ENCODE measurements around the gene CA11.

CA11 gene

DNA sequence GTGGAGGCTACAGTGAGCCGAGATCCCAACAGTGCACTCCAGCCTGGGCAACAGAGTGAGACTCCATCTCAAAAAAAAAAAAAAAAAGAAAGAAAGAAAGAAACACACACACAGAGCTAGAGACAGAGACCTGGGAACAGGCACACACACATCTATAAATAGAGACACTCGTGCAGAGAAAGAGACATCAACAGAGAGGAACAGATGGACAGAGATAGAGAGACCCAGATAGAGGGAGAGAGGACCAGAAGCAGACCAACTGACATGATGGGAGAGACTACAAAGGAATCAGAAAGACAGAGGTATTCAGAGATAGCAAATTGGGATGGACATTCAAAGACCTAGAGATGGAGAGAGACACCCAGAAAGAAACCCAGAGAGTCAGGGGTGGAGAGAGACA, 2.1 kb upstream of the CA11 start:
- no peak for DNase-seq (ENCODE audit: low read depth)

DNA sequence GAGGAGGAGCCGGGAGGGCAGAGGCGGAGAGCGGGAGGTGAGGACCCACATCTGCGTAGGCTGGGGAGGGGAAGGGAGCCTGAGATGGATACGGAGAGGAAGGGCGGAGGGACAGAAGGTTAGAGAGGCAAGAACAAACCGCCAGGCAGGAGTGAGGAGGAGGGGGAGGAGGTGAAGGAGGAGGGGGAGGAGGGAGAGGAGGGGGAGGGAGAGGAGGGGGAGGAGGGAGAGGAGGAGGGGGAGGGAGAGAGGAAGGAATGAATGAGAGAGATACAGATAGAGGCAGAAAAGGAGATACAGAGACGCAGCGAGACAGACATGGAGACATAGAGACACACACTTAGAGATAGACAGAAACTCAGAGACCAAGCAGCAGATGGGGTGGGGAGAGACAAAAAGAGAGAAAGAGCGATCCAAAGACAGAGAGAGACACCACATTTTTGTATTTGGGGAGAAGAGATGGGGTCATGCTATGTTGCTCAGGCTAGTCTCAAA, 782 bp upstream of the CA11 start:
- no peak overlapping the region for H3K4me3 ChIP-seq (ENCODE audit: low read depth, low read length)
- DNase-seq (ENCODE audit: low read depth) = no peak
- no peak for TF ChIP-seq POLR2A (IDR thresholded peaks at IDR 0.05; ENCODE audit: extremely low read depth, insufficient read length)
- TF ChIP-seq, protein P1, sequence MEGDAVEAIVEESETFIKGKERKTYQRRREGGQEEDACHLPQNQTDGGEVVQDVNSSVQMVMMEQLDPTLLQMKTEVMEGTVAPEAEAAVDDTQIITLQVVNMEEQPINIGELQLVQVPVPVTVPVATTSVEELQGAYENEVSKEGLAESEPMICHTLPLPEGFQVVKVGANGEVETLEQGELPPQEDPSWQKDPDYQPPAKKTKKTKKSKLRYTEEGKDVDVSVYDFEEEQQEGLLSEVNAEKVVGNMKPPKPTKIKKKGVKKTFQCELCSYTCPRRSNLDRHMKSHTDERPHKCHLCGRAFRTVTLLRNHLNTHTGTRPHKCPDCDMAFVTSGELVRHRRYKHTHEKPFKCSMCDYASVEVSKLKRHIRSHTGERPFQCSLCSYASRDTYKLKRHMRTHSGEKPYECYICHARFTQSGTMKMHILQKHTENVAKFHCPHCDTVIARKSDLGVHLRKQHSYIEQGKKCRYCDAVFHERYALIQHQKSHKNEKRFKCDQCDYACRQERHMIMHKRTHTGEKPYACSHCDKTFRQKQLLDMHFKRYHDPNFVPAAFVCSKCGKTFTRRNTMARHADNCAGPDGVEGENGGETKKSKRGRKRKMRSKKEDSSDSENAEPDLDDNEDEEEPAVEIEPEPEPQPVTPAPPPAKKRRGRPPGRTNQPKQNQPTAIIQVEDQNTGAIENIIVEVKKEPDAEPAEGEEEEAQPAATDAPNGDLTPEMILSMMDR (IDR thresholded peaks at IDR 0.05; ENCODE audit: low read depth, low read length) = no peak
- TF ChIP-seq MYC (IDR thresholded peaks at IDR 0.05; ENCODE audit: low read depth, low read length) = no peak
- TF ChIP-seq, protein P2, sequence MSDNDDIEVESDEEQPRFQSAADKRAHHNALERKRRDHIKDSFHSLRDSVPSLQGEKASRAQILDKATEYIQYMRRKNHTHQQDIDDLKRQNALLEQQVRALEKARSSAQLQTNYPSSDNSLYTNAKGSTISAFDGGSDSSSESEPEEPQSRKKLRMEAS (IDR thresholded peaks at IDR 0.05; ENCODE audit: low read depth, low read length) = no peak

More for the DNA sequence above, 2.1 kb upstream of the CA11 start:
- TF ChIP-seq MYC (IDR thresholded peaks at IDR 0.05; ENCODE audit: low read depth, low read length) (no peak), POLR2A (IDR thresholded peaks at IDR 0.05; ENCODE audit: extremely low read depth, insufficient read length) (no peak)
- TF ChIP-seq, protein P1 (IDR thresholded peaks at IDR 0.05; ENCODE audit: low read depth, low read length) = no peak
- TF ChIP-seq, protein P2 (IDR thresholded peaks at IDR 0.05; ENCODE audit: low read depth, low read length) = no peak
- no peak overlapping the region for H3K4me3 ChIP-seq (ENCODE audit: low read depth, low read length)

DNA sequence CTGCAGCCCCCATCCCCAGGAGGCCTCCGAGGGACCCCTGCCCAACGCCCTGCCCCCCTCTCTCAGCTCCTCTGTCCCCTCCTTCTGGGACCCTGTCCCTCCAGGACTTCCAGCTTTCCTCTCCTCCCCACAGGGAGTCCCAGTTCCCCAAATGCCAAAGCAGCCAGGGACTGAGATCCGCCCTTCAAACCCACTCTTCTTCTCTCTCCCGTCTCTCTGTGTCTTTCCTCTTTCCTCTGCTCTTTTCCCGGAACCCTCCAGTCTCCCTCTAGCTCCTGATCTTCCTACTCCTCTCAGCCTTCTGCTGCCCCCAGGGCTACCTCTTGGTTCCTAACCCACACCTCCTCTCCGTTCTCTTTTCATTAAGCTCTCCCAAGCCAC, 377 bp downstream of the CA11 start:
- H3K4me3 ChIP-seq (ENCODE audit: low read depth, low read length) = no peak overlapping the region
- peak; percentile 51 for DNase-seq (ENCODE audit: low read depth)
- TF ChIP-seq, protein P1 (IDR thresholded peaks at IDR 0.05; ENCODE audit: low read depth, low read length) = no peak
- TF ChIP-seq POLR2A (IDR thresholded peaks at IDR 0.05; ENCODE audit: extremely low read depth, insufficient read length) (no peak), MYC (IDR thresholded peaks at IDR 0.05; ENCODE audit: low read depth, low read length) (no peak)
- TF ChIP-seq, protein P2 (IDR thresholded peaks at IDR 0.05; ENCODE audit: low read depth, low read length) = no peak

DNA sequence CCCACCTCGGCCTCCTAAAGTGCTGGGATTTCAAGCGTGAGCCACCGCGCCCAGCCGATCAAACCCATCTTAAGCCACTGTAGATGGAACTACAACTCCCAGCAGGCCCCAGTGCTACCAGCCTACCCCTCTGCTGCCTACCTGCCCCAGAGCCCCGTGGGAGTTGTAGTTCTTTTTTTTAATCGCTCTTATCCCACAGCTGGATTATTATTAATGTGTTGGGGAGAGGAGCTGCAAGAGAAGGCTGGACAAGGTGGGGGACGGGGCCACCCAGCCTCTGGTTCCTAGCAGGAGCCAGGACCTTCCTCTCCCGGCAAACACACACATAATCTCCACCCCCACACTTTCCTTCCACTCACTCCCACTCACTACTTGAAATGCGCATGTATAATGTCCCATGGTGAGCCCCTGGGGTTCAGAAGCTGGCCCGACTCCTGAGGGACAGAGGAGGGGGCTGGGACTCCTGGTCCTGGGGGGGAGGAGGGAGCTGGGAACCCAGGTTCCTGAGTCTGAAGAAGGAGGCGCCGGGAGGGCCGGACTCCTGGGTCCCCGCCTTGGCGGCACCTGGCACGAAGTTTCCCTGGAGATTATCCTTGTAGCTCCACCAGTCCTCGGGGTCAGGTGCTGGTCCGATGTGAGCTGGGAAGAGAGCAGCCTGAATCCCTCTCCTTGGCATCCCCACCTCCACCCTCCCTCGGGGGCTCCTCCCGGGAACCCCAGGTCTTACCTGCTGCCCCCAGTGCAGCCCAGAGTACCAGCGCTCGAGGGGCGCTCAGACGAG, 958 bp downstream of the CA11 start:
- no peak for TF ChIP-seq MYC (IDR thresholded peaks at IDR 0.05; ENCODE audit: low read depth, low read length)
- TF ChIP-seq, protein P2 (IDR thresholded peaks at IDR 0.05; ENCODE audit: low read depth, low read length) = no peak
- TF ChIP-seq, protein P1 (IDR thresholded peaks at IDR 0.05; ENCODE audit: low read depth, low read length) = no peak
- TF ChIP-seq POLR2A (IDR thresholded peaks at IDR 0.05; ENCODE audit: extremely low read depth, insufficient read length) = no peak
- DNase-seq (ENCODE audit: low read depth) = peak; percentile 94
- H3K4me3 ChIP-seq (ENCODE audit: low read depth, low read length) = no peak overlapping the region

DNA sequence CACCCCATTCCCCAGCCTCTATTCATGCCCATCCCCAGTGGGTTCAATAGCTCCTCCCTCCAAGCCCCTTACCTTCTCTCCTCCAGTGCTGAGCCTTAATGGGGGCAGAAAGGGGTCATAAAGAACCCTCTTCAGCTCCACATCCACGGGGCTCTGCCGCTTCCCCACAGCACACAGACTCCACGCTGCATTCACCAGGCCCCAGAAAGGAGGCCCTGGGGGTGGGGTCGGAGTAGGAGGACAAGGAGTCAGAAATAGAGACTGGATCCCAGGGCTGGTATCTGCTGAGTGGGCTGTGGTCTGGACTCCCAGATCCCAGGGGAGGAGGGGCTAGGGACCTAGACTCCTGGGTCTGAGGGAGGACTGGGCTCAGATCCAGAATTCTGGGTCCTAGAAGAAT, 1.6 kb downstream of the CA11 start:
- H3K4me3 ChIP-seq (ENCODE audit: low read depth, low read length) = no peak overlapping the region
- DNase-seq (ENCODE audit: low read depth) = no peak
- TF ChIP-seq, protein P2 (IDR thresholded peaks at IDR 0.05; ENCODE audit: low read depth, low read length) = no peak
- TF ChIP-seq POLR2A (IDR thresholded peaks at IDR 0.05; ENCODE audit: extremely low read depth, insufficient read length) = no peak
- TF ChIP-seq, protein P1 (IDR thresholded peaks at IDR 0.05; ENCODE audit: low read depth, low read length) = no peak
- TF ChIP-seq MYC (IDR thresholded peaks at IDR 0.05; ENCODE audit: low read depth, low read length) = no peak

All from NB4 (cell line).